Psoas muscle (tissue), 8 donors: ENCODE data around the gene CHPF2. TPM values are rescaled to one million over a fixed set of nuclear protein-coding genes. Genes with fewer than 3 reads are reported as not detected.
A peak's percentile ranks its signal among the peaks of the same experiment; 100 is the strongest.

ENCODE experiments used
- ATAC-seq, 4 donors: fragments of 200-7000 bp; cut with Tn5 transposase; one replicate each; pipeline ENCODE4 v1.9.1; 2020; ENCODE audit warnings: moderate library complexity in 3 of 4, mild to moderate bottlenecking in 2 of 4
- DNase-seq, 2 donors: peaks; one replicate each; pipeline ENCODE4 v3.0.0-alpha.2; 2020
- H3K27ac ChIP-seq: fragments of 200-600 bp; one replicate; pipeline ENCODE4 v1.8.0; 2022
- H3K27me3 ChIP-seq, 3 donors: fragments of 200-600 bp in 1 of 3; one replicate each; pipeline versions ENCODE4 v1.6.1 to v1.8.0; 2013 to 2022; ENCODE audit warnings: low read length in 2 of 3, mild to moderate bottlenecking in 2 of 3, moderate library complexity in 1 of 3; ENCODE audit not compliant: insufficient read depth in 3 of 3
- H3K36me3 ChIP-seq, 2 donors: fragments of 200-600 bp in 1 of 2; one replicate each; pipeline versions ENCODE4 v1.6.1 to v1.8.0; 2013 to 2022; ENCODE audit warnings: low read depth in 1 of 2, mild to moderate bottlenecking in 1 of 2, moderate library complexity in 1 of 2; ENCODE audit not compliant: insufficient read depth in 1 of 2
- H3K4me1 ChIP-seq: fragments of 200-600 bp; one replicate; pipeline ENCODE4 v1.8.0; 2022
- H3K4me3 ChIP-seq: fragments of 200-600 bp; one replicate; pipeline ENCODE4 v1.8.0; 2022; ENCODE audit warnings: mild to moderate bottlenecking
- H3K9me3 ChIP-seq: fragments of 200-600 bp; one replicate; pipeline ENCODE4 v1.8.0; 2022
- whole genome bisulfite sequencing, 3 donors: extraction: QIAGEN DNeasy Blood & Tissue Kit; methylation state at CpG; one replicate each; pipeline versions ENCODE4 v1.1.6 to v1.1.7; 2013; 5-methylcytosine and 5-hydroxymethylcytosine counted together
- intact Hi-C, 2 donors: fragments of 100-400 bp; cut with DNase I; formaldehyde crosslinking; loops; one replicate each; pipeline versions ENCODE4 v1.11.0 to v1.14.2; 2022
- polyA plus RNA-seq, 3 donors: library from polyadenylated mRNA; stranded (reverse); fragments of 200-250 nt; gene quantifications; one replicate each; pipeline ENCODE4 v1.2.3, GENCODE V29; 2013
- total RNA-seq, 4 donors: library from RNA; stranded (reverse); fragmentation: NEBNext Ultra II Directional in 2 of 4; extraction: Animal tissue kit (Norgen Biotek cat#: 25700) in 2 of 4; gene quantifications; one replicate each; pipeline versions ENCODE4 v1.2.1 to v1.2.4, GENCODE V29; 2021 to 2023
- TF ChIP-seq, protein P1 (sequence below): fragments of 200-600 bp; IDR thresholded peaks from one replicate; pipeline ENCODE4 v1.8.0; 2022; ENCODE audit warnings: antibody characterized with exemption
- donor health status: healthy with polysubstance abuse.
- donor health status: DM: no; HTN: no; CAD: no; lungs with moderate emphysema.
- donor health status: Bipolar disorder and iron deficiency.
- donor health status: healthy.
- donor health status: DM: yes; HTN: yes; CAD: no.
- donor health status: DM: no; HTN: no; CAD: no.
- donor health status: DM: no; HTN: no; CAD: no.
- donor health status: DM: yes; HTN: yes; CAD: no.

Gene CHPF2
- total and polyA plus RNA-seq, 7 donors: 5.3 to 19.8 (median 10.1) TPM

DNA sequence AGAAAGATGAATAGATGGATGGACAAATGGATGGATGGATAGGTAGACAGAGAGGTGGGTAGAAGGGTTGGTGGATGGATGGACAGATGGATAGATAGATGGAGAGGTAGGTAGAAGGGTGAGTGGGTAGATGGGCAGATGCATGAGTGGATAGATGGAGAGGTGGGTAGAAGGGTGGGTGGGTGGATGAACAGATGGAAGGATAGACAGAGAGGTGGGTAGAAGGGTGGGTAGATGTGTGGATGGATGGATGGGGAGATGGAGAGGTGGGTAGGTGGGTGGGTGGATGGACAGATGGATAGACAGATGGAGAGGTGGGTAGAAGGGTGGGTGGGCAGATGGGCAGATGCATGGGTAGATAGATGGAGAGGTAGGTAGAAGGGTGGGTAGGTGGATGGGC is 34.4 kb upstream of the CHPF2 start:
- Histone ChIP-seq H3K27ac (no peak overlapping the region), H3K4me3 (no peak overlapping the region), H3K36me3 (no peaks in the 10 kb centered on the region), H3K9me3 (no peaks in the 10 kb centered on the region), H3K27me3 (peaks cover 0 to 10% (median 0%) of the 10 kb centered on the region in 3 donors), H3K4me1 (no peaks in the 10 kb centered on the region)
- TF ChIP-seq, protein P1, sequence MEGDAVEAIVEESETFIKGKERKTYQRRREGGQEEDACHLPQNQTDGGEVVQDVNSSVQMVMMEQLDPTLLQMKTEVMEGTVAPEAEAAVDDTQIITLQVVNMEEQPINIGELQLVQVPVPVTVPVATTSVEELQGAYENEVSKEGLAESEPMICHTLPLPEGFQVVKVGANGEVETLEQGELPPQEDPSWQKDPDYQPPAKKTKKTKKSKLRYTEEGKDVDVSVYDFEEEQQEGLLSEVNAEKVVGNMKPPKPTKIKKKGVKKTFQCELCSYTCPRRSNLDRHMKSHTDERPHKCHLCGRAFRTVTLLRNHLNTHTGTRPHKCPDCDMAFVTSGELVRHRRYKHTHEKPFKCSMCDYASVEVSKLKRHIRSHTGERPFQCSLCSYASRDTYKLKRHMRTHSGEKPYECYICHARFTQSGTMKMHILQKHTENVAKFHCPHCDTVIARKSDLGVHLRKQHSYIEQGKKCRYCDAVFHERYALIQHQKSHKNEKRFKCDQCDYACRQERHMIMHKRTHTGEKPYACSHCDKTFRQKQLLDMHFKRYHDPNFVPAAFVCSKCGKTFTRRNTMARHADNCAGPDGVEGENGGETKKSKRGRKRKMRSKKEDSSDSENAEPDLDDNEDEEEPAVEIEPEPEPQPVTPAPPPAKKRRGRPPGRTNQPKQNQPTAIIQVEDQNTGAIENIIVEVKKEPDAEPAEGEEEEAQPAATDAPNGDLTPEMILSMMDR: no peak
- ATAC-seq (no peak), DNase-seq (no peak)
- intact Hi-C loops: loop anchor here in 1 of 2 donors (10.0 kb wide), 1 partner anchor 107 kb away; no protein-coding TSS in a partner anchor

DNA sequence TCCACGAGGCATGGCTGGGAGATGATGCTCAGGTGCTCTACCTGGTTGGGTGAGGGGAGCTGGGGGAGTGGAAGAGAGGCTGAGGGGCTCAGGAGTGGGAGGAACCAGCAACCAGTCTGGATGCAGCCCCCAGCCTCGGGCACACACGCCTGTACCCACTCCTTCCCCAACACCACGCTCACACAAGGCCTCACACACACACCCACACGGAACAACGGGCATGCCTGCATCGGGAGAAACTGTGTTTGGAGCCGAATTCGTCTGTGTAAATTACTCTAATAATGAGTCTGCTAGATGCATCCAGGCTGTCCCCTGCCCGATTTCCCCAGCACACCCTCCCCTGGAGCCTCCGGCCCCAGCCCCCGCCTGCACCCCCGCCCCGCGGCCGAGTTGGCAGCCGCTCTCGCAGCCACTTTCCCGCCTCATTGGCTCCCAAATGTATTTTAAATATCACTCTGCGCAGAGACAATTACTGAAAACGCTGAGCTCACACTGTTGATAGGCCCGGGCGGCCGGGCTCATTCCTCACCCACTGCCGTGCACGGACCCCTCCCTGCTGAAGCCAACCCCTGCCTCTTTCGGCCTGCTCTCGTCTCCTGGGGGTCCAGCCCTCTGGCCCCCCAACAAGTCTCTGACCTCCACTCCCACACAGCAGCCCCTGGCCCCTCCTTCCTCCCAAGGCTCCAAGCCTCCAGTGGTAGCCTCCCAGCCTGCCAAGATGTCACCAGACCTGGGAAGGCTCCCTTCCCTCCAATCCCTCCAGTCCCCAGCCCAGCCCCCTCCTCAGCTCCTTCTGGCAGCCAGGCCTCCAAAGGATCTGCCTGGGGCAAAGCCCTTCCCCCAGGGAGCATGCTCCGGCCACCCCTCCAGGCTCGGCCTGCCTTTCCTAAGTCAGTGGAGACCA is 33.1 kb upstream of the CHPF2 start:
- Histone ChIP-seq H3K27me3 (peaks cover 0 to 12% (median 3%) of the 10 kb centered on the region in 3 donors), H3K36me3 (no peaks in the 10 kb centered on the region), H3K4me3 (no peak overlapping the region), H3K27ac (no peak overlapping the region), H3K4me1 (no peaks in the 10 kb centered on the region), H3K9me3 (no peaks in the 10 kb centered on the region)
- 40 to 53% (median 45%) methylated on average over 27 to 30 of the region's 30 CpGs for WGBS, 3 donors
- TF ChIP-seq, protein P1: no peak
- ATAC-seq: no peak
- intact Hi-C loops: loop anchor here in 1 of 2 donors (10.0 kb wide), 1 partner anchor 106 kb away; no protein-coding TSS in a partner anchor
- peak in 1 of 2 donors; percentile 41 for DNase-seq

DNA sequence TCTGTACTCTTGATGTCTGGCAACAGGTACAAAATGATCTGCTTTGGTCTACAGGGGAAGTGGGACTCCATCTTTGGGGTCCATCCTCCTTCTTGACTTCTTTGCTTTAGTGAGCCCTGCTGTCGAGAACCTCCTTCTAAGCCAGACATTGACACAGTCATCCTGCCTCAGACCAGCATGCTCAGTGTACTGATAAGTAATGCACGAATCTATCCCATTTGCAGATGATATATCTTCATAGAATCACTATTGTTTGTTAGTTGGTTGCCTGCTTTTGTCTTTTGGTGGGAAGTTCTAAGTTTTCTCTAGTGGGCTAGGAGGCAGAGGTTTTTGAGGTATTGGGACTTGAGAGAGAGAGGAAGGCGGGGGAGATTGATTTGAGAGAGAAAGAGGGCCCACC is 30.9 kb upstream of the CHPF2 start:
- ATAC-seq: no peak
- Histone ChIP-seq H3K4me3 (no peak overlapping the region), H3K4me1 (no peaks in the 10 kb centered on the region), H3K36me3 (no peaks in the 10 kb centered on the region), H3K27ac (no peak overlapping the region), H3K27me3 (peaks cover 0 to 24% (median 16%) of the 10 kb centered on the region in 3 donors), H3K9me3 (no peaks in the 10 kb centered on the region)
- TF ChIP-seq, protein P1: no peak
- intact Hi-C loops: no loop called here
- 80 to 85% (median 83%) methylated on average over 3 of the region's 3 CpGs for WGBS, 3 donors
- DNase-seq: no peak

DNA sequence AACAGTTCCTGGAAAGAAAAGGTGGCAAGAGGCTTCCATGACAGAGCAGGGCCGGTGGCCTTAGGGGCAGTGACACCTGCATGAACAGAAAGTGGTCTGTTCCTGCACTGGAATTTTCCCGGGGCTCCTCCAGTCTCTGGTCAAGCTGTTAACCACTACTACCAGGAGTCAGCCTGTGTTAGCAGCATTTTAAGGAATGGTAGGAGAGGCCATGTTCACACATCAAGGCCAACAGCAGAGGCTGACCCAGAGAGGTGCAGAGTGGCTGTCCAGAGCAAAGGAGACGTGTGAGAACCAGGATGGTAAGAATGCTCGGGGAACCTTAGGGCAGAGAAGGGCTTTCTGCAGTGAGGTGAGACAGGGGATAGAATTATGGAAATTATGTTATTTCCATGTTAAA is 30.5 kb upstream of the CHPF2 start:
- peak in 1 of 2 donors; percentile 40 for DNase-seq
- Histone ChIP-seq H3K9me3 (no peaks in the 10 kb centered on the region), H3K27me3 (peaks cover 0 to 24% (median 16%) of the 10 kb centered on the region in 3 donors), H3K4me3 (no peak overlapping the region), H3K27ac (no peak overlapping the region), H3K36me3 (no peaks in the 10 kb centered on the region), H3K4me1 (no peaks in the 10 kb centered on the region)
- TF ChIP-seq, protein P1: no peak
- intact Hi-C loops: no loop called here
- 79 to 86% (median 83%) methylated on average over 4 of the region's 4 CpGs for WGBS, 3 donors
- ATAC-seq: no peak
